Stimulated activated CD4-positive, alpha-beta T cell treated with anti-CD3 and anti-CD28 coated beads, Interleukin-12 subunit alpha, Interleukin-12 subunit beta, amount 100 ng/mL, for 4 hours (primary cell): ENCODE measurements around the gene ZNF683.
"Not testable (repeated sequence)": the region's sequence is repeated elsewhere in the genome, so short reads cannot be mapped to it uniquely, and the experiment has no call there.

Experiments used
- DNase-seq: peaks from one replicate; pipeline ENCODE4 v3.0.0-alpha.2; 2020

ZNF683 gene

DNA sequence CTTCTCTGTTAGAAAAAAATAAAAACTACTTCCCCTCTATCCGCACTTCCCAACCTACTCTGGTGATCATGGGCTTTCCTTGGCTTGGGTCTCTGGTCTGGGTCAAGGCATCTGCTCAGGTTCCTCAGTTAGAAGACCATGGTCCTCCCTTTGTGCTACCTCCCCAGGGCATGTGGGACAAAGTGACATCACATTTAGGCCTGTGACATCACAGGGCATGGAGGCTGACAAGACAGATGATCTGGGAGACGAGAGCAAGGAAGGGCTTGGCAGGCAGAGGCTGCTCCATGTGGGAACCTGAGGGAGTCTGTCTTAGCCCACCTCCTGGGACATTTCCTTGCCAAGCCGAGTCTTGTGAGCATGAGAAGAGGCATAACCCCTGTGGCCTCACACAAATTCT is at the start of gene ZNF683:
Gene ZNF683 (minus strand): TSS at position 140 of the 400 bp plus-strand sequence. CDS start 4,179 bp downstream, outside the sequence.
- not testable (repeated sequence) for DNase-seq

DNA sequence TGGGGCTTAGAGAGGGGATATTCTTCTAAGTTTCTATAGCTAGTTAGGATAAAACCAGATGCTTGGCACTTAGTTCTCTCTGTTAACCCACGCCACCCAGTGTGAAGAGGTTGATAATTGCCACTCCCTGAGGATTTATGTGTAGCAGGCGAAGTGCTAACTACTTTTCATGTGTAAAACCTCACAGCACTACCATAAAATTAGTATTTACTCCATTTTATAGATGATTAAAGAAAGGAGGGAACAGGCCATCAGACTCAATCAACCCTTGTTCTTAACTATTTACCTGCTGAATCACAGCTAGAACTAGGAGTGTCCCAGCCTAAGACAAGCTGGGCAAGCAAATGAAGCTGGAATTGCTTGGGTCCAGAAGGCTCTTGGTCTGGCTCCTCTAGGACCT is 46.9 kb upstream of the ZNF683 start:
- DNase-seq: no peak

DNA sequence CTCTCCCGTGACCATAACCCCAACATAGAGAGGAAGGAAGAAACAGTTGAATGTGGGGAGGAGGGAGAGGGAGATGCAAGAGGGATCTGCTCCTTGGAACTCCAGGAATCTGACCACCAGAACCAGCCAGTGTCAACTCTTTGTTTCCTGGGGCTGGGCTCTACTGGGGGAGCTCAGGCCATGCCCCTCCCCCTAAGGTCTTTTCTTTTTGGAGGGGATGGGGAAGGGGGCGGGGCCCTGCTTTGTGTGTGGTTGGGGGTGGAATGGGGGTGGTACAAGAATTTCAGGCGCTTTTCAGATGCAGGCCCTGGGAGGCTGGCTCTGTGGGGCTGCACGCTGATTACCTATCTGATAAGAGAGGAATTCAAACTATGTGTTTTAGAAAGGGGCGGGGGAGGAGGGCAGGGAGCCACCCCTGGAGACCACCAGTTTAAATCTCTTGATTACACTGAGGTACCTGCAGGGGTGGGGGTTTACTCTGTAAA is 46.4 kb upstream of the ZNF683 start:
- no peak for DNase-seq

DNA sequence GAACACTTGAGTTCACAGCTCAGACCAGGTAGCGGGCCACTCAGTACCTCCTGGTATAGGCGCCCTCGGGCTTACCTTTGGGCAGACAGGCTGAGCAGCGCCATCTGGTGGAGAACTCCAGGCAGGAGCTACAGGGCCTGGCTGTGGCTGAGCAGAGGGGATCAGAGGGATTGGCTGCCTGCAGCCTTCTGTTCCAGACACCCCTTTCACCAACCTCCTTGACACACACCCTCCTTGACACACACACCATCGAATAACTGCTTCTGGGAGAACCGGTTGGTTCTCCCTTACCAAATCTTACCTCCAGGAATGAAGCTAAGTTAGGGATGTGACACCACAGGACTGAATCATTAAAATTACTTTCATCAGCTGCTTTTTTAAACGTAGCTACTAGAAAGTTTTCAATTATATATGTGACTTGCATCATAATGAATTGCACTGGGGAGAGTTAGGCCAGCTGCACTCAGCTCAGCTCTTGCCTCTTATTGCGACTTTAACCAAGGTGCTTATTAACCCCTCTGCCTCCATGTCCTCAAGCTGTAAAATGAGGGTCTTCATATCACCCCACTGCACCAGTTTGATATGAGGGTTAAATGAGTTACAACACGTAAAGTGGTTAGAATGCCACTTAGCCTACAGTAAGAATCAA is 44.7 kb upstream of the ZNF683 start:
- DNase-seq: peak; percentile 85

DNA sequence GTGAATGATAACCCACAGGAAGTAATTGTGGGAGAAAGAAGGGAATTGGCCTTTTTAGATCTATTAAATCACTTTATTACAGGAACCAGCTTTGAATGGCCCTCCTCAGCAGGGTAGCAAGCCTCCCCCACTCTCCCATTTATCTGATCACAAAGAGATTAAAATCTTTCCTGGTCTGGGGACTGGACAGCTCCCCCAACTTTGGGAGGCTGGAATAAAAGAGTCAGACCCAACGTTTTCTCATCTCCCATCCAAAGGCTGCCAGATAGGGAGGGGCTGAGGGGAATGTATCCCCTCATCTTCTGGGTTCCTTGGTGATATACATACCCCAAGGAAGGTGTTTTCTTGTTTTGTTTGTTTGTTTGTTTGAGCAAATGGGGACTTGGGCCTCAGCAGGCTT is 40.5 kb upstream of the ZNF683 start:
- no peak for DNase-seq

DNA sequence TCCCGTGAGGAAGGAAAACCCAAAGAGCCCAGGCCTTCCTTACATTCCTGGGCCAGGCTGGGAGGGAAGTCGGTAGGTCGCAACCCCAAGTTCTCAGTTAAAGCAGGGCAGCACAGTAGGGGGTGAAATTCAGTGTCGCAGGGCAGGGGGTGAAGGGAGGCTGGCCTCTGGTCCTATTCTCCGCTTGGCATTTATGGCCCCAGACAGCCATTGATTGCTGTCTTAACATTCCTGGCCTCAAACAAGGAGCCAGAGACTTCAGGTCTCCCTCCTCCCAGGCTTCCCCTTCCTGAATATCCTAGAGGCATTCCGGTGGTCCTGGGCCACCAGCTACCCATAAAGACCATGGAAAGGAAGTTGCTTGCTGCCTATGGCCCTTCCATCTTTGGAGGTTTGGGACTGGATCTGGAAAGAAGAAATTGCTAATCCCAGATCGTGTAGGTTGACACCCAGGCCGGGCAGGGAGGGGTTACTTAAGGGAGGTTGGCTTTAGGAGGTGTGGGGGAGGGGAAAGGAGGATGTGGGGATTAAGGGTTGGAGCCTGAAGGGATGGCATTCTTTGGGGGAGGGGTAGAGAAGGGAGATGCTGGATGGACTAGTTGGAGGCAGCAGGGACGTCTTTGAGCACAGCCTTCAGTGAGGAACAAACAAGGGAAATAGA is 39.8 kb upstream of the ZNF683 start:
- DNase-seq: no peak

DNA sequence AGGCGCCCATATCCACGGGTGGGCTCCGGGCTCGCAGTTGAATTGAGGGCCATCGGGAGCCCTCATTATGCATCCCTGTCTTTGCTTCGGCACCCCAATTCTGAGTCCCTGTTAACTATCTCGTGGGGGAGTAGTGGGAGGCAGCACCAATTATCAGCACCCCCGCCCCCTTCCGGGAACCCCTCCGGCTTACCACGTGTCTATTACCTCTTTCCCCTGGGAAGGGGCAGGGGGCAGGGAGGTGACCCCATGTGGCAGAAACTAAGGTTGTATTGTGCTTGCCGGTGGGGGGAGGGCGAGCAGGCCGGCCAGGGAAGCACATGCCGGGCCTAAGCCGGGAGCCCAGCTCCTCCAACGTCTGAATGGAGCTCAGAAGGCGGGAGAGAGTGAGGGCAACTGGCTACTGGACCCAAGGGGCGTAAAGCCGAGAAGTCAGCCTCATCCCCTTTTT is 39.1 kb upstream of the ZNF683 start:
- no peak for DNase-seq

DNA sequence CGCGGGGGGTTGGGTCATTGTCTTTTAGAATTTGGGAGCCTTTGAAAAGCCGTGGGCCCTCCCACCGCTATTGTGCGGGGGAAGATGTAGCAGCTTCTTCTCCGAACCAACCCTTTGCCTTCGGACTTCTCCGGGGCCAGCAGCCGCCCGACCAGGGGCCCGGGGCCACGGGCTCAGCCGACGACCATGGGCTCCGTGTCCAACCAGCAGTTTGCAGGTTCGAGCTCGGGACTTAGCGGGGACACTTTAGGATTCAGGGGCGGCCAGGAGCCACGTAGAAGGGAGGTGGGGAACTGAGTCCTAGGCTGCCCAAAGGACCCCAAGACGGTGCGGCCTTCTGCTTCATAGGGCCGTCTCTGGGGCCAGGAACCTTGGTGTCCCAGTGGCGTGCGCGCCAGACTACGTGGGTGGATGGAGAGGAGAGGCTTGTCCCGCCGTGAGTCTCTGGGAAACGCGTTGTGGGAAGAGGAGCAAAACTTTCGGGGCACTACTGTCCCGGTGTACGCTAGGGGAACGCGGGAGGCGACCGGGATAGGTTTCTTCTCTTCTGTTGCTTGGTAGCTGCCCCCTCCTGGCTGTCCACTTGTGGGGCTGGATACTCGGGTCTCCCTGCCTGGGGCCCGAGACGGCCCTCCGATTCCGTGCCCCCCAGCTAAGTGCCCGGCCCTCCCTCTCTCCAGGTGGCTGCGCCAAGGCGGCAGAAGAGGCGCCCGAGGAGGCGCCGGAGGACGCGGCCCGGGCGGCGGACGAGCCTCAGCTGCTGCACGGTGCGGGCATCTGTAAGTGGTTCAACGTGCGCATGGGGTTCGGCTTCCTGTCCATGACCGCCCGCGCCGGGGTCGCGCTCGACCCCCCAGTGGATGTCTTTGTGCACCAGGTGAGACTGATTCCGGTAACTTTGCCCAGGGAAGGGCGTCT is 38.4 kb upstream of the ZNF683 start, which contains the start of gene LIN28A:
Gene LIN28A (plus strand): TSS at position 112 of the 918 bp plus-strand sequence. CDS start 75 bp downstream, at position 187.
- no peak for DNase-seq

DNA sequence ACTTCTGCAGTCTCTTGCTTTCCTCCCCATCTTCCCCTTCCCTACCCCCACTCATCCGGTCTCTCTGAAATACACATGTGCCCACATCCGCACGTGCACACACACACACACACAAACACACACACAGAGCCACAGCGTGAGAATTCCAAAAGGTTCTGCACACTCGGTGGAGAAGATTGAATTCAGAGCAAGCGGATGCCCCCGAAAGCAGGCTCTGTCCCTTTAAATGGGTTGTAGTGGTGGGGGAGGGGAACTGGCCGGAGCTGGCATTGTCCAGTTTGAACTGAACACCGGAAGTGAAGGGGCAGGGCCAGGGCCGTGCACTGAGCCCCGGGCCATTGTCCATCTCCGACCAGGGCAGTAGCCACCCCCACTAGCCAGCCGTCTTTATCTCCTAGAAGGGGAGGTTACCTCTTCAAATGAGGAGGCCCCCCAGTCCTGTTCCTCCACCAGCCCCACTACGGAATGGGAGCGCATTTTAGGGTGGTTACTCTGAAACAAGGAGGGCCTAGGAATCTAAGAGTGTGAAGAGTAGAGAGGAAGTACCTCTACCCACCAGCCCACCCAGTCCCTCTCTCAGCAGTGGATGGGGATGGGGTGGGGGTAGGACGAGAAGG is 36.7 kb upstream of the ZNF683 start:
- no peak for DNase-seq

DNA sequence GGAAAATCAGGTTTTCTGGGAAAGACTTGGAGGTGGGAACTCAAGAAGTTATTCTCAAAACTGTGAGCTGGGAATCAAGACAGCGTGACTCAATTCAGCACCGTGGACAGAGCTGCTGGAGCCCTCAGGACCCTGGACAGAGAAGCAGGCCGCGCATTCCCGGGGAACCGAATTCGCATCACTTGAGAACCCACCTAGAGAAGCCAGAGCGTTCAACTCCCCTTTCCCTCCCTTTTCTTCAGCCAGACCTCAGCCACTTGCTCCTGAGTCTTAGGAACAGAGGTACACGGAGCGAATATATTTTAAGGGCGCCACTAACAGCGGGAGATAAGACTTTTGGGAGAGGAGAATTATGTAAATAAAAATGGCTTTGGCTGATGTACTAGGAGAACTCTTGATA is 36.1 kb upstream of the ZNF683 start:
- peak; percentile 71 for DNase-seq

DNA sequence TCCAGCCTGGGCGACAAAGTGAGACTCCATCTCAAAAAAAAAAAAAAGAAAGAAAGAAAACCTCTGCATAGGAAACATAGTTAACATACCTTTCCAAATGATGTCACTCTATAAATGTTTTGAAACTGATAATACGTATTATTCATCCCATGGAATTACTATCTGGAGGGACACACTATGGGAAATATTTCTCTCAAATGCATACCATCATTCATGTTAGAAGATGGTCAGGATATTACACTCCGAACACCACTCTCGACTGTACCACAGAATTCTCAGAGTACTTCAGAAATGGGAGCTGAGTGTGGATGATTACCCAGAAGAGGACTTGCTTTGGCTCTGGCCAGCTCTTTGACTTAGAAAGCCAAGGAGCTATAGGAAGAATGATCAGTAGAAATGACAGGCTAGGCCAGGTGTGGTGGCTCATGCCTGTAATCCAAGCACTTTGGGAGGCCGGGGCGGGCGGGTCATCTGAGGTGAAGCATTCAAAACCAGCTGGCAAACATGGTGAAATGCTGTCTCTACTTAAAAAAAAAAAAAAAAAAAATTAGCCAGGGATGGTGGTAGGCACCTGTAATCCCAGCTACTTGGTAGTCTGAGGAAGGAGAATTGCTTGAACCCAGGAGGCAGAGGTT is 32.8 kb upstream of the ZNF683 start:
- DNase-seq: no peak

DNA sequence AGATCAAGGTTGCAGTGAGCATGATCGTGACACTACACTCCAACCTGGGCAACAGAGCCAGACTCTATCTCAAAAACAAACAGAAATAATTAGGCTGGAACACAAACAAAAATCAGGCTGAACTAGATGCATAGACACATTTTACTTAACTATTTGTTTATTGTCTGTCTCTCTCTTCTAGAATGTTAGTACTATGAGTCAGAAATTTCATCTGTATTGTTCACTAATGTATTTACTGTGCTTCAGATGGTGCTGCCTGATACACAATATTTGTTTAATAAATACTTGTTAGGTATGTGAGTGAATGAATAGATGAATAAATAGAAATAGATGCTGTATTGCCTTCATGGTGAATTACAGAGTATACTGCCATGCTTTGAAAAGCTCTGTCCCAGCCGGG is 32.1 kb upstream of the ZNF683 start:
- DNase-seq: no peak

DNA sequence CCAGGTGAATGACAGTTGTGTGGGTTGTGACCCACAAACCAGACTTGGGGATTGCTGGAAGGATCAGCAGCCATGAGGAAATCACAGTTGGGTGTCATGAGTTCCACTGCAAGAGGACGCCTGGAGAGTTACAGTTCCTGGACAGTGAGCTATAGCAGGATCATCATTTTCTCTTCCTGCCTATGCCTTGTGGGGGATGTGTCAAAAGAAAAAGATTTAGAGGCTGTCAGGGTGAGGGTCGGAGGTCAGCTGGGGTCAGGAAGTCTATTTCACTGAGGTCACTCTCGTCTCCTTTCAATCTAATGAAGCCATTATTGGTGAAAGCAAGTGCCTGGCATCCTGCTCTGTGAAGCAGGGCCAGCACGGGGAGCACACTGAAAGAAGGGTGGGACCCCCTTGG is 31.1 kb upstream of the ZNF683 start:
- DNase-seq: no peak

DNA sequence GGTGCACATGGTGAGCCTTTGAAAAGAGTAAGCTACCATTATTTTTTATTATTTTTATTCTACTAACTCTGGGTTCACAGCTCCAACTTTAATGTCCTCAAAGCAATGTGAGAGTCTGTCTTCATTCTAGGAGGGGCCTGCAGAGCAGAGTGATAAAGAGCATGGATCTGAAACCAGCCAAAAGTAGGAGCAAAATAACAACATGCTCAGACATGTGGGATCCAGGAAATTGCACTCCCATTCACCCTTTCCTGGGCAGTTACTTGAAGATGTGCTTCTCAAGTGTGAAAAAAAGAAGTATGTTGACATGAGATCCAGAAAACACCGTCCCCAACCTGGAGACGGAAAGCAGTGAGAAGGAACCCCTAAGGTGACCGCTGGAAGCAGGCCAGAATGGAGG is 29.3 kb upstream of the ZNF683 start:
- no peak for DNase-seq

DNA sequence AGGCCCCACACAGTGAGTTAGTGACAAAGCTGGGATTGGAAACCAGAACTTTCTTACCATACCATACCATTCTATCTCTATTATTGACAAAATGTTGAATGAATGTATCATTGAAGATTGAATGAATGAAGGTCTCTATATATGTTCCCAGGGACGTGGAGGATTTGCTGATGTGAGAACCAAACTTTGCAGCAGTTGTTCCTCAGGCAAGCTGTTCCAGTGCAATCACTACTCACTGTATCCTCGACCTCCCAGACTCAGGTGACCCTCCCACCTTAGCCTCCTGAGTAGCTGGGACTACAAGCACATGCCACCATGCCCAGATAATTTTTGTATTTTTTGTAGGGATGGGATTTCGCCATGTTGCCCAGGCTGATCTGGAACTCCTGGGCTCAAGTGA is 26.5 kb upstream of the ZNF683 start:
- DNase-seq: no peak

DNA sequence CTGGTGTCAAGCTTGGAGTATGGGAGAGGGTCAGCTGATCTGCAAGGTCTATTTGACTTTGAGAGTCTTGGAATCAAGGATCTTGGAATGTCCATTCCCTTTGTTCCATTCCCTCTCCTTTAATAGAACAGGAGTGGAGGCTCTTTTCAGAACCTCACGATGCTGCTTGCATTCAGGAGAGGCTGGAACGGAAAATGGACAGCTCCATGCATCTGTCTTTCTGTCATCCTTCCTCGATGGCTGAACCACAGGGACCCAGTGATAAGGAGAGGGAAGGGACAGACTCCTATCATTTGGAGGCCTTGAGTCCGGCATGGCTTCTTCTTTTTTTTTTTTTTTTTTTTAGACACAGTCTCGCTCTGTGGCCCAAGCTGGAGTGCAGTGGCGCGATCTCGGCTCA is 23.2 kb upstream of the ZNF683 start:
- DNase-seq: no peak

DNA sequence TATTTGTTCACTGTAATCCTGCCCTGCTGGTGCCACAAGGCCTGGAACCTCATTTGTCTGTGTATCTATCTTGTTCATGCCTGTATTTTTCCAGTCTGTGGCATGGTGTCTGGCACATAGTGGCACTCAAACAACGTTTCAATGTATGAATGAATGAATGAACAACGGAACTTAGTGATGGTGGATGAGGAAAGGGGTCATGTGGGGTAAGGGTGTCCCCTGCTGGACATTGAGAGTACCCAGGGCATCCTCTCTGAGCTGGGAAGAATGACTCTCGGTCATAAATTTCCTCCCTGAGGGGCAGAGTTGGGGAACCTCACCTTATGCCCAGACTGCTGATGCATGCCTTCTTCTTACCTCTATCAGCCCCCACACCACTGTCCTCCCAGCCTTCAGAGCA is 18.9 kb upstream of the ZNF683 start:
- no peak for DNase-seq

DNA sequence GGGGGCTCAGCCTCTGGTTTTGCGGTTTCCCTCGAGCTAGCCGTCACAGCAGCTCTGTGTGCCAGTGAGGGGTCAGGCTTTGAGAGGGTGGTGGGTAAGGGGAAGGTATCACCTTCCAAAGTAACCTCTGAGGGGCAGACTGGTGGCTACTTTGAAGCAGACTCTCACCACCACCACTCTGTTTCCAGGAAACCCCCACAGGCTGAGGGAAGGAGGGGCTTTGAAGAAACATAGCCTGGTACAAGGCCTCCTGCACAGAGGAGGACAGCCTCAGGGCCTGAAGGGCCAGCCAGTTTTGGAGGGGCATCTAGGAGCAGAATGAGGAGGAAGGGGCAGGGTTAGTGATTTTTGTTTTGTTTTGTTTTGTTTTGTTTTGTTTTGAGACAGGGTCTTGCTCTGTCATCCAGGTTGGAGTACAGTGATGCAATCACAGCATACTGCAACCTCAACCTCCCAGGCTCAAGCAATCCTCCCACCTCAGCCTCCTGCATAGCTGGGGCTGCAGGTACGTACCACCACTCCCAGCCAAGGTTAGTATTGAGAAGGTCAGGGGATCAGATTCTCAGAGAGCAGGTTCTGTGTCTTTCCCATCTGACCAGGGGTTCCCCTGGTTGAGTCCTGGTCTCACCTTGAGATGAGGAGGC is 17.2 kb upstream of the ZNF683 start:
- DNase-seq: no peak

DNA sequence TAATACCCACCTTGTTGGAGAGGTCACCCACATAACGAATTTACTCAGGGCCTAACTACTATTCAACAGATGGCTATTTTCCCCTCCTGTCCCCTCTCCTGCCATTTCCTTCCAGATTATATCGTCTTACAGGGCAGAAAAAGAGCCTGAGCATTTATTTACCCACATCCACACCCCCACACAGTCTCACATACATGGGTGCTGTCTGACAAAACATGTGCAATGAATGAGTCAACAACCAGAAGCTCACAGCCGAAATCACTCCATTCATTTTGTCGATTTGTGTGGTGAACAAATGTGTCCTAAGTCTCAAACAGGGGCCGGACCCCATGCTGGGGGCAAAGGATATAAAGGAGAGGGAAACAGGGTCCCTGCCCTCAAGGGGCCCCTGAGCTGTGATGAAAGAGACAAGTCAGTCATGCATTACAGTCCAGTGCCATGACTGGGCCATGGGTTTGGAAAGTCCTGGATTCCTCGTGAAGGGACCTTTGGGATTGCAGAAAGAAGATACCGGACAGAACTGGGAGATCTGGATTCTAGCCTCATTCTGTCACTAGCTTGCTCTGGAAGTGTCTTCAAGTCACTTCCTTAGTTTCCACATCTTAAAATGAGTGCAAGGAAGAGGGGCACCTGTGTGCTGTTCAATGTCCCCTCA is 16.4 kb upstream of the ZNF683 start:
- no peak for DNase-seq

DNA sequence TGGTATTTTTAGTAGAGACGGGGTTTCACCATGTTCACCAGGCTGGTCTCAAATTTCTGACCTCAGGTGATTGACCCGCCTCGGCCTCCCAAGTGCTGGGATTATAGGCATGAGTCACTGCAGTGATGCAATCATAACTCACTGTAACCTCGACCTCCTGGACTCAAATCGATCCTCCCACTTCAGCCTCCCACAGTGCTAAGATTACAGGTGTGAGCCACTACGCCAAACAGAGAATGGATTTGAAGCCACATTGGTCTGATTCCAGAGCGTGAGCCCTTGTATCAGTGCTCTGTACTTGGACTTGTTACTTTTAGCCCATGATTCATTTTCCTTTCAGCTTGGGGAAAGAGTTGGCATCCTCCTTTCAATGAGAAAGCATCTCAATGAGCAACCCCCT is 14.9 kb upstream of the ZNF683 start:
- no peak for DNase-seq

DNA sequence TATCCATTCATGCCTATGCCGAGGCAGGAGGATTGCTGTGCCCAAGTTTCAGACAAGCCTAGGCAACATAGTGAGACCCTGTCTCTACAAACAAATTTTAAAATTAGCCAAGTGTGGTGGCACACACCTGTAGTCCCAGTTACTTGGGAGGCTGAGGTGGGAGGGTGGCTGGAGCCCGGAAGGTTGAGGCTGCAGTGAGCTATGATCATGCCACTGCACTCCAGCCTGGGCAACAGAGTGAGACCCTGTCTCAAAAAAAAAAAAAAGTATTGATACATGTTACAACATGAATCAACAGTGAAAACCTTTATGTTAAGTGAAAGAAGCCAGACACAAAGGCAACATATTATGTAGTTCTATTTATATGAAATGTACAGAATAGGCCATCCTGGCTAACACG is 12.5 kb upstream of the ZNF683 start:
- DNase-seq: not testable (repeated sequence)
